Mesodermal cell (in vitro differentiated cells): Measurements from ENCODE around the gene GFY.

Source experiments
- H3K27ac ChIP-seq: 2 replicates; pipeline ENCODE4 v1.7.0; 2013; ENCODE audit warnings: mild to moderate bottlenecking, low read depth, low read length, moderate library complexity; ENCODE audit not compliant: severe bottlenecking
- H3K36me3 ChIP-seq: 2 replicates; pipeline ENCODE4 v1.7.1; 2013; ENCODE audit warnings: mild to moderate bottlenecking, low read length, moderate library complexity; ENCODE audit not compliant: control insufficient read depth, insufficient read depth
- H3K4me1 ChIP-seq: one replicate; pipeline ENCODE4 v1.7.1; 2013; ENCODE audit warnings: mild to moderate bottlenecking, low read length; ENCODE audit not compliant: insufficient read depth, control insufficient read depth, poor library complexity, severe bottlenecking
- H3K4me3 ChIP-seq: 2 replicates; pipeline ENCODE4 v1.7.0; 2013; ENCODE audit warnings: low read length, control low read depth, mild to moderate bottlenecking; ENCODE audit not compliant: insufficient read depth, poor library complexity, severe bottlenecking; ENCODE audit errors: extremely low read depth
- H3K9me3 ChIP-seq: 2 replicates; pipeline ENCODE4 v1.7.1; 2013; ENCODE audit warnings: mild to moderate bottlenecking, low read length, moderate library complexity; ENCODE audit not compliant: control insufficient read depth
- WGBS, 2 experiments: methylation state at CpG; one replicate each; pipeline ENCODE4 v1.1.5; 2013; ENCODE audit warnings: missing lambda C conversion rate in 2 of 2; ENCODE audit not compliant: insufficient coverage in 2 of 2; 5-methylcytosine and 5-hydroxymethylcytosine counted together

GFY gene

DNA sequence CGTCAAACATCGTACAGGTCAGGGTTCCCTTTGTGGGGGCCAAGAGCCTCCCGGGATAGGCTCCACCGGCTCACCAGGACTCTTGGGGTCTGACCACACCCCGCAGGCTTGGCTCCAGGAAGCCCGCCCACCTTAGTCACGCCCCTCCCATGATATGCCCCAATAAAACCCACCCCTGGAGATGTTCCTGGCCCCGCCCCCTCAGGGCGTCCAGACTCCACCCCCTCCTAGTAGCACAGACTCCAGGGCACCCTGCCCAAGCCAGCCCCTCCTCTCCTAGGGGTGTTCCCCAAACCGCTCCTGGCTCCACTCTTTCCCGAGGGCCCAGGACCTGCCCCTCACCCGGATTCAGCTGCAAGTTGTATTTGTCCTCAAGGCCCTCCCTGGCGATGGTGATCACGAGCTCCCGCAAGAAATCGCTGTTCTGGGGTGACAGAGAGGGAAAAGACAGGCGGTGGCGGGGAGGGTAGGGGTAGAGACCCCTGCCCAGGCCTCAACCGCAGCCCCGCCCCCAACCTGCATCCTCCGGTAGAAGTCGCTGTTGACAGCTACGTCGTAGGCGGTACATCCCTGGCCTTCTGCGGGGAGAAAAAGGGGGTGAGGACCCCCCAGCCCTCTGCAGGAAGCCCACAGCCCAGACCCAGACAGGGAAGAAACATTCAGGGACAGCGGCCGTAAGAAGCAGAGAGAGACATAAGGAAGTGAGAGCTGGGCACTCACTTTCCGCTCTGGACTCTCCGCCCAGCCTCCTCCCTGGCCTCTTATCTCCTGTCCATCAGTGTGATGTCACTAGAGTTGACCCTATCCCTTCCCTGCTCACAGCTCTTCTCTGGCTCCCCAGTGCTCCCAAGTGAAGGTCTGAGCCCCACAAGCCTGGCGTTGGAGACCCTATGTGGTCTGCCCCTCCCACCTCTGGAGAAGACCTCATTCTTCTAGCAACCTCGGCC lies 22.6 kb downstream of the GFY start:
- no peak overlapping the region for H3K27ac ChIP-seq
- peaks cover 4% of the 10 kb centered on the region for H3K4me1 ChIP-seq
- H3K9me3 ChIP-seq = no peaks in the 10 kb centered on the region
- H3K36me3 ChIP-seq = peaks cover 44% of the 10 kb centered on the region
- H3K4me3 ChIP-seq = no peak overlapping the region
- 90 to 92% methylated on average over 26 to 28 of the region's 32 CpGs for WGBS, 2 experiments

DNA sequence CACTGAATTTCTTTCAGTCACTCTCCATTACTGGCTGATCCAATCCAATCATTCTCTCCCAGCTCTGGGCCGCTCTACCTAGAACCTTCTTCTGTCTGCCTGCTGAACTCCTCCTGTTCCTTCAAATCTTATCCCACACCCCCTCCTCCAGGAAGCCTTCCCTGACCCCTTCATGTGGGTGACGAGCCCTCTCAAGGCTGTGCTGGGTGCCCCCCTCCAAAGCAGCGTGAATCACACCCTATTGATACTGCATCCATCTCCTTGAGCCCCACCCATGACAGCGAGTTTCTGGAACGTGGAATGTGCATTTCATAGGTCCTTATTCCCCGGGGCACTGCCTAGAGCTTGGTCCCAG lies 23.2 kb downstream of the GFY start:
- Histone ChIP-seq H3K27ac (no peak overlapping the region), H3K9me3 (no peaks in the 10 kb centered on the region), H3K4me3 (no peak overlapping the region), H3K36me3 (peaks cover 44% of the 10 kb centered on the region), H3K4me1 (peaks cover 4% of the 10 kb centered on the region)
- whole genome bisulfite sequencing, 2 experiments = 98% methylated on average over 6 of the region's 6 CpGs

GRCh38 chr19:49450405-49450804 lies 25.2 kb downstream of the GFY start:
- peaks cover 49% of the 10 kb centered on the region for H3K36me3 ChIP-seq
- no peak overlapping the region for H3K27ac ChIP-seq
- peaks cover 8% of the 10 kb centered on the region for H3K4me1 ChIP-seq
- 93 to 98% methylated on average over 6 to 7 of the region's 7 CpGs for WGBS, 2 experiments
- H3K4me3 ChIP-seq = peak overlapping the region; percentile 88
- H3K9me3 ChIP-seq = no peaks in the 10 kb centered on the region

- WGBS, 2 experiments = 0% methylated on average over 37 to 41 of the region's 42 CpGs
- Histone ChIP-seq H3K27ac (peak within 1 kb of the TSS; percentile 97), H3K9me3 (no peaks in the 10 kb centered on the region), H3K36me3 (peaks cover 50% of the 10 kb centered on the region), H3K4me1 (peaks cover 8% of the 10 kb centered on the region), H3K4me3 (peak within 1 kb of the TSS; percentile 88)
These were observed 26.4 kb downstream of the GFY start, which contains the start of gene PIH1D1 for GRCh38 chr19:49451430-49452181. PIH1D1 (minus strand) TSS chr19:49451814; CDS start chr19:49451574, 240 bp downstream.

GRCh38 chr19:49453013-49453756 lies 28.0 kb downstream of the GFY start, which contains the start of gene ALDH16A1:
ALDH16A1 (plus strand) TSS chr19:49453225; CDS start chr19:49453332, 107 bp downstream.
- H3K4me1 ChIP-seq = peaks cover 8% of the 10 kb centered on the region
- WGBS, 2 experiments = 0% methylated on average over 51 to 59 of the region's 66 CpGs

GRCh38 chr19:49453757-49454240 lies 28.6 kb downstream of the GFY start:
- H3K4me3 ChIP-seq = peak overlapping the region; percentile 88
- 0 to 29% methylated on average over 1 to 4 of the region's 10 CpGs for WGBS, 2 experiments
- no peaks in the 10 kb centered on the region for H3K9me3 ChIP-seq
- H3K4me1 ChIP-seq = peaks cover 8% of the 10 kb centered on the region
- H3K36me3 ChIP-seq = peaks cover 39% of the 10 kb centered on the region
- peak overlapping the region; percentile 97 for H3K27ac ChIP-seq

More at GRCh38 chr19:49453013-49453756, 28.0 kb downstream of the GFY start, which contains the start of gene ALDH16A1:
- H3K36me3 ChIP-seq = peaks cover 39% of the 10 kb centered on the region
- peak within 1 kb of the TSS; percentile 97 for H3K27ac ChIP-seq
- no peaks in the 10 kb centered on the region for H3K9me3 ChIP-seq
- peak within 1 kb of the TSS; percentile 88 for H3K4me3 ChIP-seq

DNA sequence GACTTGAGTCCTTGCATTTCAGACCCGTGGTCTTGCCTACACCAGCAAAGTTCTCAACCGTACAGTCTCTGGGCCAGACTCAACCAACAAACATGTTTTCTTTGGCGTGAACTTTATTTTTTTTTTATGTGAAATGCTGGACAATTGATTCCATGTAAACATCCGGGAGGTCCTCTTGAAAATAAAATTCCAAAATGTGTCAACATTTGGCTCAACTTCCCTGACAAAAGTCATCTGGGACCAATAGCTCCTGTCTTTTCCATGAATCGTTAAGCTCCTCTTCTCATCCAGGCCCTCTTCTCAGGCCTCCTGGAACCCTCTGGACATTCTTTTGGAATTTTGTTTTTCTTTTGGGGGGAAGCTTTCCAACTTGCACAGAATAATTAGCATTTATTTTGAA lies 30.6 kb downstream of the GFY start:
- Histone ChIP-seq H3K27ac (no peak overlapping the region), H3K36me3 (peaks cover 35% of the 10 kb centered on the region), H3K4me1 (peaks cover 4% of the 10 kb centered on the region), H3K9me3 (no peaks in the 10 kb centered on the region), H3K4me3 (no peak overlapping the region)
- WGBS, 2 experiments = 97 to 100% methylated on average over 4 of the region's 5 CpGs

DNA sequence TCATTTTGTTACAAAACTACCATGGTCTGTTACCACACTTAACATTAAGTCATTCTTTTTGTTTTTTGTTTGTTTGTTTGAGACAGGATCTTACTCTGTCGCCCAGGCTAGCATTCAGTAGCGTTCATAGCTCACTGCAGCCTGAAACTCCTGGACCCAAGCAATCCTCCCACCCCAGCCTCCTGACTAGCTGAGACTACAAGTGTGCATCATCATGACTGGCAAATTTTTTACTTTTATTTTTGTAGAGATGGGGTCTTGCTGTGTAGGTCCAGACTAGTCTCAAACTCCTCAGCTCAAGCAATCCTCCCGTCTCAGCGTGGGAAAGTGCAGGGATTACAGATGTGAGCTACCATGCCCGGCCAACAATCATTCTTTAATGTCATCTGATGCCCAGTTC lies 31.1 kb downstream of the GFY start:
- no peak overlapping the region for H3K27ac ChIP-seq
- no peaks in the 10 kb centered on the region for H3K9me3 ChIP-seq
- 87 to 95% methylated on average over 3 of the region's 5 CpGs for WGBS, 2 experiments
- H3K36me3 ChIP-seq = peaks cover 35% of the 10 kb centered on the region
- H3K4me1 ChIP-seq = peaks cover 4% of the 10 kb centered on the region
- H3K4me3 ChIP-seq = no peak overlapping the region

DNA sequence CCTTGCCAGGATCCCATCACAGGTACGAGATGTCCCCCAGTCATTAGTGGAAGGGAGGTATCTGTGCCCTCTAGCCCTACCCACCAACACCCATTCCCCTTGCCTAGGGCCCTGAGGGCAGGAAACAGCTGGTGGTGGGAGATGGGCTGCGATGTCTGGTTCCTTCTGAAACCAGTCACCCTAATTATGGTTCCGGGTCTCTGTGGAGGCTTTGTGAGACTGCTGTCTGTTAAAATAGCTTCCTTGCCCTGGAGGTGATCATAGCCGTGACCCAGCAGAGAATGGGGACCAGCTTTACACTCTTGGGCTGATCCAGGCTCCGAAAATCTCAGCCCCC lies 33.3 kb downstream of the GFY start:
- Histone ChIP-seq H3K4me1 (peaks cover 4% of the 10 kb centered on the region), H3K4me3 (no peak overlapping the region), H3K27ac (no peak overlapping the region), H3K36me3 (peaks cover 39% of the 10 kb centered on the region), H3K9me3 (no peaks in the 10 kb centered on the region)
- WGBS, 2 experiments = 84 to 100% methylated on average over 2 to 3 of the region's 5 CpGs

DNA sequence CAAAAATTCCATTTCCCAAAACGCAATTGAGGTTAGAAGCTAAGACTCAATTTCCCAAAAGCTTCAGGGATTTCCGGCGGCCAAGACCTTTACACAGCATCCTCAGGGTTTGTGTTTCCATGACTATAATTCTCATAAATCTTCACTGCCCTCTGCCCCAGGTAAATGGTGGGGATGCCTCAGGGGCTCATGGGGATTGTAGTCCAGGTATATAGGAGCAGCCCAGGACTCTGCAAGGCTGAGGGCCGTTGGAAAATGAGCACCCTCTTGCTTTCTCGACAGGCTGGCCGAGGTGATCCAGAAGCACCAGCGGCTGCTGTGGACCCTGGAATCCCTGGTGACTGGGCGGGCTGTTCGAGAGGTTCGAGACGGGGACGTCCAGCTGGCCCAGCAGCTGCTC lies 34.2 kb downstream of the GFY start:
- no peaks in the 10 kb centered on the region for H3K4me1 ChIP-seq
- 88 to 96% methylated on average over 10 to 11 of the region's 12 CpGs for WGBS, 2 experiments
- H3K27ac ChIP-seq = no peak overlapping the region
- H3K36me3 ChIP-seq = peaks cover 37% of the 10 kb centered on the region
- H3K4me3 ChIP-seq = no peak overlapping the region
- no peaks in the 10 kb centered on the region for H3K9me3 ChIP-seq
